ENCODE measurements around the gene INAVA.

The INAVA gene, protein sequence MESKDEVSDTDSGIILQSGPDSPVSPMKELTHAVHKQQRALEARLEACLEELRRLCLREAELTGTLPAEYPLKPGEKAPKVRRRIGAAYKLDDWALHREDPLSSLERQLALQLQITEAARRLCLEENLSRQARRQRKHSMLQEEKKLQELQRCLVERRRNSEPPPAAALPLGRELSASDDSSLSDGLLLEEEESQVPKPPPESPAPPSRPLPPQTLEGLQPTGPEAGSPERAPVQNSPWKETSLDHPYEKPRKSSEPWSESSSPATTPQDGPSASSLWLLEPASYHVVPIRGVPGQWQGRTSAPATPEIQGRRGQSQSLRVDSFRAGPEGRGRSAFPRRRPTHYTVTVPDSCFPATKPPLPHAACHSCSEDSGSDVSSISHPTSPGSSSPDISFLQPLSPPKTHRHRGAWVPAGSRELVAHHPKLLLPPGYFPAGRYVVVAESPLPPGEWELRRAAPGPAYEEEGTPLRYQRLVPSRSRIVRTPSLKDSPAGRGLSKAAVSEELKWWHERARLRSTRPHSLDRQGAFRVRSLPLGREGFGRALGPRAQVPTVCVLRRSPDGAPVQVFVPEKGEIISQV

GRCh38 chr1:200894712-200895442, at the start of gene INAVA:
Gene INAVA, plus strand, starts transcription at chr1:200894900. Its CDS starts 3,501 bp downstream, at chr1:200898401.
- H3K27ac ChIP-seq: peak within 1 kb of the TSS; percentile 83
- no peak for TF ChIP-seq ZFX (IDR thresholded peaks at IDR 0.05; ENCODE audit: borderline replicate concordance)
- TF ChIP-seq, protein P1, sequence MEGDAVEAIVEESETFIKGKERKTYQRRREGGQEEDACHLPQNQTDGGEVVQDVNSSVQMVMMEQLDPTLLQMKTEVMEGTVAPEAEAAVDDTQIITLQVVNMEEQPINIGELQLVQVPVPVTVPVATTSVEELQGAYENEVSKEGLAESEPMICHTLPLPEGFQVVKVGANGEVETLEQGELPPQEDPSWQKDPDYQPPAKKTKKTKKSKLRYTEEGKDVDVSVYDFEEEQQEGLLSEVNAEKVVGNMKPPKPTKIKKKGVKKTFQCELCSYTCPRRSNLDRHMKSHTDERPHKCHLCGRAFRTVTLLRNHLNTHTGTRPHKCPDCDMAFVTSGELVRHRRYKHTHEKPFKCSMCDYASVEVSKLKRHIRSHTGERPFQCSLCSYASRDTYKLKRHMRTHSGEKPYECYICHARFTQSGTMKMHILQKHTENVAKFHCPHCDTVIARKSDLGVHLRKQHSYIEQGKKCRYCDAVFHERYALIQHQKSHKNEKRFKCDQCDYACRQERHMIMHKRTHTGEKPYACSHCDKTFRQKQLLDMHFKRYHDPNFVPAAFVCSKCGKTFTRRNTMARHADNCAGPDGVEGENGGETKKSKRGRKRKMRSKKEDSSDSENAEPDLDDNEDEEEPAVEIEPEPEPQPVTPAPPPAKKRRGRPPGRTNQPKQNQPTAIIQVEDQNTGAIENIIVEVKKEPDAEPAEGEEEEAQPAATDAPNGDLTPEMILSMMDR (IDR thresholded peaks at IDR 0.05): peak; percentile 11; the same call in 1 of the 2 replicates

DNA sequence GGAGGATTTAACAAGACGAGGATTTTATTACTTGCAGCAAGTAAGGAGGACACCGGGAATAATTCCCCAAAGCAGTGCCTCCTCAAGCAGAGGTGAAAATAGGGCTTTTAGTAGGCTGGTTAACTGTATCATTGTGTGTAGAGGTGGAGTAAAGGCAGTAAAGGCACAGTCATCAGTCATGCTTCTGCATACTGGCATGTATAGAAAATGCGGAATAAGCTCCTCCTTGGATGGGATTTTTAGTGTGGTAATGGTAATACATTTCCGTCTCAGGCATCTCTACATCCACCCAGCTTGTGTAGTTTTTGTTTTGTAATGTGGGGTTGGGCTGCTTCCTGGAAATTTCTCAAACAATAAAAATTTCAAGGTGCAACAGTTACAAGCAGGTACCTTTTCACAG, 49.3 kb upstream of the INAVA start:
- no peak overlapping the region for H3K27ac ChIP-seq
- TF ChIP-seq, protein P1 (IDR thresholded peaks at IDR 0.05): no peak
- no peak for TF ChIP-seq ZFX (IDR thresholded peaks at IDR 0.05; ENCODE audit: borderline replicate concordance)

GRCh38 chr1:200846398-200846797, 48.3 kb upstream of the INAVA start:
- TF ChIP-seq, protein P1 (IDR thresholded peaks at IDR 0.05): no peak
- TF ChIP-seq ZFX (IDR thresholded peaks at IDR 0.05; ENCODE audit: borderline replicate concordance): no peak
- no peak overlapping the region for H3K27ac ChIP-seq

DNA sequence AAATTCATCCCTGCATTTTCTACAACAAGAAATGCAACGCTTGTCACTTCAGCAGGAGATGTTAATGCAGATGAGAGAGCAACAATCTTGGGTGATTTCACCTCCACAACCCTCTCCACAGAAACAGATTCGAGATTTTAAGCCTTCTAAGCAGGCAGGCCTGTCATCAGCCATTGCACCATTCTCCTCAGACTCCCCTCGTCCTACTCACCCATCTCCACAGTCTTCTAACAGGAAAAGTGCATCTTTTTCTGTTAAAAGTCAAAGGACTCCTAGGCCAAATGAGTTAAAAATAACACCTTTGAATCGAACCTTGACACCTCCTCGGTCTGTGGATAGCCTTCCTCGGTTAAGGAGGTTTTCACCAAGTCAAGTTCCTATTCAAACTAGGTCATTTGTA, 45.3 kb upstream of the INAVA start:
- no peak overlapping the region for H3K27ac ChIP-seq
- TF ChIP-seq ZFX (IDR thresholded peaks at IDR 0.05; ENCODE audit: borderline replicate concordance): no peak
- TF ChIP-seq, protein P1 (IDR thresholded peaks at IDR 0.05): no peak

DNA sequence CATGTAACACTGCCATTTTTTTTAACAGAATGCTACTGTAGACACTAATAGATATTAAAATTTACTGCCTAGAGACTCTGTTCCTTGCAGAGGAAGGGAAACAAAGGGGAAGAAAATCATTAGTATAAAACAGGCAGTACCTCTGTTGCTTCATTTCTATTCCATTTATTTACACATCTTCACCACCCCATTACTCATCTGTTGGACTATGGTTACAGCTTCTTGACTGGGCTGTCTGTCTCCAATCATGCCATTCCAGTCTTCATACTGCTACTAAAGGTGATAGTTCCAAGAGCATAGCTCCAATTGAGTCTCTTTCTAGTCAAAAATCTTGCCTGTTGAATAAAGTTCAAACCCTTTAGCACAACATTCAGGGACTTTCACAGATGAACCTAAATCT, 44.1 kb upstream of the INAVA start:
- TF ChIP-seq ZFX (IDR thresholded peaks at IDR 0.05; ENCODE audit: borderline replicate concordance): no peak
- TF ChIP-seq, protein P1 (IDR thresholded peaks at IDR 0.05): no peak
- H3K27ac ChIP-seq: no peak overlapping the region

DNA sequence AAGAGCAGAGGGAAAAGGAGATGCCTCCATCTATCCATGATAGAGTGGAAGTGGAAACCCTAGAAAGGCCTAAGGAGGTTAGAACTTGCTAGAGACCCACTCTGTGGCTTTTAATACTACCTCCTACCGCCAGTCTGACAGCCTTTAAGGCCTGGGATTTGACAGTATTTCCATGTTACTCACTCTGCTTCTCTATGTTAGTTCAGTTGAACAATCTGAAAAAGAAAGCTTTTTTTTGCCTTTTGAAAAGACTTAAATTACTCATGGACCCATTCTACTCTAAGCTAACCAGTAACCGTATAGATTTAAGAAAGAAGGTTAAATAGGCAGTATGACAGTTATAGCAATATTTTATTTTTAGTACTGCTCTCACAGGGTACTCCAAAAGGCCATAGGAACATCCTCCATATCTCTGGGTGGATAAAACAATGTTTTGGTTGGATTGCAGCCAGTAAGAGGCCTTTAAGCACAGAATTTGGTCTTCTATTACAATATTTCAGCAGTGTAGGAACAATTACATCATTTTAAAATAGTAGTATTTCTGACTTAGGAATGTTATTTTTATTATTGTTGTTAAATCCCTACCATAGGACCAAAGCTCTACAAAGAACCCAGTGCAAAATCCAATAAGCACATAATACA, 37.9 kb upstream of the INAVA start:
- no peak overlapping the region for H3K27ac ChIP-seq
- TF ChIP-seq, protein P1 (IDR thresholded peaks at IDR 0.05): no peak
- TF ChIP-seq ZFX (IDR thresholded peaks at IDR 0.05; ENCODE audit: borderline replicate concordance): no peak
